Measurements from ENCODE around the gene CMTM7. TPM values are rescaled to one million over a fixed set of nuclear protein-coding genes. Genes with fewer than 3 reads are reported as not detected.

CMTM7 gene
- total and polyA plus RNA-seq, 7 experiments from 2014 or later = 38.6 to 157 (median 53.0) TPM

Other genes with a start within 250 kb of the CMTM7 start
- 10 to 100 TPM in 1 of 5 experiments, 1 to 10 TPM in 4; 7.4 to 13.6 (median 8.6) TPM for gene CMTM8, start 153.2 kb upstream of the CMTM7 start, total RNA-seq
- gene CMTM8, start 153.2 kb upstream of the CMTM7 start, polyA plus RNA-seq = 10 to 100 TPM in 1 of 2 donors, 1 to 10 TPM in 1; 8.1 to 11.8 TPM
- 10 to 100 TPM; 24.1 to 61.1 (median 38.1) TPM for gene CMTM6, start 111.0 kb downstream of the CMTM7 start, total RNA-seq
- 10 to 100 TPM; 30.9 to 48.5 TPM for gene CMTM6, start 111.0 kb downstream of the CMTM7 start, polyA plus RNA-seq
- 10 to 100 TPM; 26.1 to 28.5 (median 27.5) TPM for gene DYNC1LI1, start 179.0 kb downstream of the CMTM7 start, total RNA-seq
- 10 to 100 TPM; 17.9 to 21.2 TPM for gene DYNC1LI1, start 179.0 kb downstream of the CMTM7 start, polyA plus RNA-seq

Measured in naive thymus-derived CD4-positive, alpha-beta T cell (primary cell).